ENCODE measurements around the gene SRGAP1. TPM values are rescaled to one million over a fixed set of nuclear protein-coding genes. Genes with fewer than 3 reads are reported as not detected.

The SRGAP1 gene
- total RNA-seq, 1 experiment from 2014 or later = 26.8 TPM

GRCh38 chr12:64137117-64137516 is 292.6 kb downstream of the SRGAP1 start:
- H3K36me3 ChIP-seq (ENCODE audit: control insufficient read depth, insufficient read depth, low read length) = peaks cover 5% of the 10 kb centered on the region

GRCh38 chr12:64139021-64139420 is 294.5 kb downstream of the SRGAP1 start:
- Histone ChIP-seq H3K27ac (ENCODE audit: low read length) (no peak overlapping the region), H3K4me3 (ENCODE audit: low read depth in 2 of 2, low read length in 2 of 2) (no peak overlapping the region), H3K4me1 (ENCODE audit: control insufficient read depth, insufficient read depth, low read length) (no peaks in the 10 kb centered on the region), H3K27me3 (ENCODE audit: control insufficient read depth, insufficient read depth, low read length) (no peaks in the 10 kb centered on the region), H3K36me3 (ENCODE audit: control insufficient read depth, insufficient read depth, low read length) (peaks cover 5% of the 10 kb centered on the region), H3K9me3 (ENCODE audit: control insufficient read depth, insufficient read depth, low read depth, low read length) (no peaks in the 10 kb centered on the region; the same call in 1 of the 2 replicates)
- POLR2A ChIA-PET = interaction anchor here (0.7 kb wide), 1 partner anchor 13 kb away, joined by 17 read pairs; no protein-coding TSS in a partner anchor
- TF ChIP-seq SIN3A (IDR thresholded peaks at IDR 0.05; ENCODE audit: borderline replicate concordance, insufficient read depth, low read depth, low read length) (no peak), TCF7L2 (IDR thresholded peaks at IDR 0.05; ENCODE audit: low read depth, low read length) (no peak), POLR2AphosphoS5 (IDR thresholded peaks at IDR 0.05; ENCODE audit: low read depth, low read length) (no peak)
- BruUV-seq (replicated peaks) = no TSS peak
- in situ Hi-C loops (cut with HindIII; ENCODE audit: low pct_unique_long_range_greater_than_20kb, low sequenced_read_pairs) (no loop called here), intact Hi-C loops (cut with micrococcal nuclease; ENCODE audit: unreplicated experiment) (no loop called here)
- DNase-seq (ENCODE audit: low read depth, low spot score) (no peak), ATAC-seq (no peak)
- CTCF ChIA-PET = no interaction called here

More at GRCh38 chr12:64137117-64137516, 292.6 kb downstream of the SRGAP1 start:
- TF ChIP-seq, protein P1, sequence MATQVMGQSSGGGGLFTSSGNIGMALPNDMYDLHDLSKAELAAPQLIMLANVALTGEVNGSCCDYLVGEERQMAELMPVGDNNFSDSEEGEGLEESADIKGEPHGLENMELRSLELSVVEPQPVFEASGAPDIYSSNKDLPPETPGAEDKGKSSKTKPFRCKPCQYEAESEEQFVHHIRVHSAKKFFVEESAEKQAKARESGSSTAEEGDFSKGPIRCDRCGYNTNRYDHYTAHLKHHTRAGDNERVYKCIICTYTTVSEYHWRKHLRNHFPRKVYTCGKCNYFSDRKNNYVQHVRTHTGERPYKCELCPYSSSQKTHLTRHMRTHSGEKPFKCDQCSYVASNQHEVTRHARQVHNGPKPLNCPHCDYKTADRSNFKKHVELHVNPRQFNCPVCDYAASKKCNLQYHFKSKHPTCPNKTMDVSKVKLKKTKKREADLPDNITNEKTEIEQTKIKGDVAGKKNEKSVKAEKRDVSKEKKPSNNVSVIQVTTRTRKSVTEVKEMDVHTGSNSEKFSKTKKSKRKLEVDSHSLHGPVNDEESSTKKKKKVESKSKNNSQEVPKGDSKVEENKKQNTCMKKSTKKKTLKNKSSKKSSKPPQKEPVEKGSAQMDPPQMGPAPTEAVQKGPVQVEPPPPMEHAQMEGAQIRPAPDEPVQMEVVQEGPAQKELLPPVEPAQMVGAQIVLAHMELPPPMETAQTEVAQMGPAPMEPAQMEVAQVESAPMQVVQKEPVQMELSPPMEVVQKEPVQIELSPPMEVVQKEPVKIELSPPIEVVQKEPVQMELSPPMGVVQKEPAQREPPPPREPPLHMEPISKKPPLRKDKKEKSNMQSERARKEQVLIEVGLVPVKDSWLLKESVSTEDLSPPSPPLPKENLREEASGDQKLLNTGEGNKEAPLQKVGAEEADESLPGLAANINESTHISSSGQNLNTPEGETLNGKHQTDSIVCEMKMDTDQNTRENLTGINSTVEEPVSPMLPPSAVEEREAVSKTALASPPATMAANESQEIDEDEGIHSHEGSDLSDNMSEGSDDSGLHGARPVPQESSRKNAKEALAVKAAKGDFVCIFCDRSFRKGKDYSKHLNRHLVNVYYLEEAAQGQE (IDR thresholded peaks at IDR 0.05; ENCODE audit: insufficient read depth in 1 of 2, low read depth in 2 of 2, low read length in 1 of 2) = no peak
- TF ChIP-seq, protein P2, sequence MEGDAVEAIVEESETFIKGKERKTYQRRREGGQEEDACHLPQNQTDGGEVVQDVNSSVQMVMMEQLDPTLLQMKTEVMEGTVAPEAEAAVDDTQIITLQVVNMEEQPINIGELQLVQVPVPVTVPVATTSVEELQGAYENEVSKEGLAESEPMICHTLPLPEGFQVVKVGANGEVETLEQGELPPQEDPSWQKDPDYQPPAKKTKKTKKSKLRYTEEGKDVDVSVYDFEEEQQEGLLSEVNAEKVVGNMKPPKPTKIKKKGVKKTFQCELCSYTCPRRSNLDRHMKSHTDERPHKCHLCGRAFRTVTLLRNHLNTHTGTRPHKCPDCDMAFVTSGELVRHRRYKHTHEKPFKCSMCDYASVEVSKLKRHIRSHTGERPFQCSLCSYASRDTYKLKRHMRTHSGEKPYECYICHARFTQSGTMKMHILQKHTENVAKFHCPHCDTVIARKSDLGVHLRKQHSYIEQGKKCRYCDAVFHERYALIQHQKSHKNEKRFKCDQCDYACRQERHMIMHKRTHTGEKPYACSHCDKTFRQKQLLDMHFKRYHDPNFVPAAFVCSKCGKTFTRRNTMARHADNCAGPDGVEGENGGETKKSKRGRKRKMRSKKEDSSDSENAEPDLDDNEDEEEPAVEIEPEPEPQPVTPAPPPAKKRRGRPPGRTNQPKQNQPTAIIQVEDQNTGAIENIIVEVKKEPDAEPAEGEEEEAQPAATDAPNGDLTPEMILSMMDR (IDR thresholded peaks at IDR 0.05) = no peak
- TF ChIP-seq SIN3A (IDR thresholded peaks at IDR 0.05; ENCODE audit: borderline replicate concordance, insufficient read depth, low read depth, low read length) (no peak), POLR2AphosphoS5 (IDR thresholded peaks at IDR 0.05; ENCODE audit: low read depth, low read length) (no peak), TCF7L2 (IDR thresholded peaks at IDR 0.05; ENCODE audit: low read depth, low read length) (no peak)
- Histone ChIP-seq H3K9me3 (ENCODE audit: control insufficient read depth, insufficient read depth, low read depth, low read length) (no peaks in the 10 kb centered on the region; the same call in 1 of the 2 replicates), H3K4me3 (ENCODE audit: low read depth in 2 of 2, low read length in 2 of 2) (no peak overlapping the region), H3K4me1 (ENCODE audit: control insufficient read depth, insufficient read depth, low read length) (no peaks in the 10 kb centered on the region), H3K27ac (ENCODE audit: low read length) (no peak overlapping the region), H3K27me3 (ENCODE audit: control insufficient read depth, insufficient read depth, low read length) (no peaks in the 10 kb centered on the region)
- intact Hi-C loops (cut with micrococcal nuclease; ENCODE audit: unreplicated experiment) = no loop called here
- DNase-seq (ENCODE audit: low read depth, low spot score) (no peak), ATAC-seq (no peak)
- in situ Hi-C loops (cut with HindIII; ENCODE audit: low pct_unique_long_range_greater_than_20kb, low sequenced_read_pairs) = no loop called here
- ChIA-PET POLR2A (no interaction called here), CTCF (no interaction called here)
- BruUV-seq (replicated peaks) = no TSS peak

DNA sequence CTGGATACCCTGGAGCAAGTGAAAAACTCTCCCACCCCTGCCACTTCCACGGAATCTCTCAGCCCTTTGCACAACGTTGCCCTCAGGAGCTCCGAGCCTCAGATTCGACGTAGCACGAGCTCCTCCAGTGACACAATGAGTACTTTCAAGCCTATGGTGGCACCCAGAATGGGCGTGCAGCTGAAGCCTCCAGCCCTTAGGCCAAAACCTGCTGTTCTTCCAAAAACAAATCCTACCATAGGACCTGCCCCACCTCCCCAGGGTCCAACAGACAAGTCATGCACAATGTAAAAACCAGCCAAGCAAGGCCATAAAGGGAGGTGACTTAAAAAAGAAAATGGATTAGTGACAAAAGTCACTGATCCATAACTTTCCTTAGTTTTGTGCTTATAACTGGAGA is 297.9 kb downstream of the SRGAP1 start:
- Histone ChIP-seq H3K4me3 (ENCODE audit: low read depth in 2 of 2, low read length in 2 of 2) (no peak overlapping the region), H3K27me3 (ENCODE audit: control insufficient read depth, insufficient read depth, low read length) (no peaks in the 10 kb centered on the region), H3K9me3 (ENCODE audit: control insufficient read depth, insufficient read depth, low read depth, low read length) (no peaks in the 10 kb centered on the region; the same call in 1 of the 2 replicates), H3K27ac (ENCODE audit: low read length) (no peak overlapping the region), H3K4me1 (ENCODE audit: control insufficient read depth, insufficient read depth, low read length) (no peaks in the 10 kb centered on the region), H3K36me3 (ENCODE audit: control insufficient read depth, insufficient read depth, low read length) (peaks cover 3% of the 10 kb centered on the region)
- no peak for ATAC-seq
- no peak for DNase-seq (ENCODE audit: low read depth, low spot score)
- in situ Hi-C loops (cut with HindIII; ENCODE audit: low pct_unique_long_range_greater_than_20kb, low sequenced_read_pairs) = no loop called here
- intact Hi-C loops (cut with micrococcal nuclease; ENCODE audit: unreplicated experiment) = no loop called here
- TF ChIP-seq POLR2AphosphoS5 (IDR thresholded peaks at IDR 0.05; ENCODE audit: low read depth, low read length) (no peak), TCF7L2 (IDR thresholded peaks at IDR 0.05; ENCODE audit: low read depth, low read length) (no peak), SIN3A (IDR thresholded peaks at IDR 0.05; ENCODE audit: borderline replicate concordance, insufficient read depth, low read depth, low read length) (no peak)
- TF ChIP-seq, protein P2 (IDR thresholded peaks at IDR 0.05) = no peak
- BruUV-seq (replicated peaks) = no TSS peak
- ChIA-PET POLR2A (no interaction called here), CTCF (no interaction called here)
